SK-N-MC (cell line): Measurements from ENCODE around the gene UQCRH.
"Not testable (repeated sequence)": the region's sequence is repeated elsewhere in the genome, so short reads cannot be mapped to it uniquely, and the experiment has no call there.

Experiments used
- DNase-seq: peaks from one replicate; pipeline ENCODE4 v3.0.0-alpha.2; 2011; ENCODE audit warnings: low read depth, low spot score
- H3K27ac ChIP-seq: fragments of 200-600 bp; sonication (generic); 2 replicates; pipeline ENCODE4 v1.5.1; 2016; ENCODE audit warnings: mixed run types
- H3K36me3 ChIP-seq: fragments of 200-600 bp; sonication (generic); 2 replicates; pipeline ENCODE4 v1.6.1; 2017; ENCODE audit warnings: antibody characterized with exemption, low read length, mixed read lengths; ENCODE audit not compliant: insufficient read depth
- H3K4me3 ChIP-seq: fragments of 200-600 bp; sonication (generic); 2 replicates; pipeline ENCODE4 v1.5.1; 2016
- H3K9ac ChIP-seq: fragments of 200-600 bp; sonication (generic); 2 replicates; pipeline ENCODE4 v1.8.0; 2017; ENCODE audit warnings: mixed run types, mixed read lengths; ENCODE audit not compliant: insufficient read length
- H3K9me3 ChIP-seq: fragments of 200-600 bp; sonication (generic); 2 replicates; pipeline ENCODE4 v1.6.1; 2017; ENCODE audit warnings: low read depth, mild to moderate bottlenecking, antibody characterized with exemption, low read length, moderate library complexity, mixed read lengths
- EZH2 ChIP-seq: fragments of 200-600 bp; sonication (generic); IDR thresholded peaks from one replicate; pipeline ENCODE4 v1.6.1; 2017; ENCODE audit warnings: antibody characterized with exemption
- FOXP2 ChIP-seq: optimal IDR thresholded peaks from 2 replicates; pipeline ENCODE3; 2011; ENCODE audit warnings: mild to moderate bottlenecking, moderate library complexity; ENCODE audit not compliant: insufficient read depth; ENCODE audit errors: extremely low read length, control extremely low read depth
- POLR2AphosphoS5 ChIP-seq: IDR thresholded peaks from 2 replicates; pipeline ENCODE4 v1.6.1; 2012; ENCODE audit warnings: mild to moderate bottlenecking, low read depth, low read length, borderline replicate concordance

UQCRH gene

GRCh38 chr1:46342677-46343350 is 39.3 kb downstream of the UQCRH start:
- Histone ChIP-seq H3K4me3 (no peak overlapping the region), H3K27ac (no peak overlapping the region), H3K9me3 (no peaks in the 10 kb centered on the region), H3K9ac (no peak overlapping the region), H3K36me3 (peaks cover 39% of the 10 kb centered on the region)
- TF ChIP-seq POLR2AphosphoS5 (no peak), EZH2 (no peak), FOXP2 (no peak)
- DNase-seq, result no peak

GRCh38 chr1:46343351-46343695 is 39.8 kb downstream of the UQCRH start:
- H3K4me3 ChIP-seq, result no peak overlapping the region
- H3K36me3 ChIP-seq, result peaks cover 44% of the 10 kb centered on the region
- no peak for TF ChIP-seq EZH2
- TF ChIP-seq FOXP2, result no peak
- no peak for TF ChIP-seq POLR2AphosphoS5
- no peak for DNase-seq
- no peaks in the 10 kb centered on the region for H3K9me3 ChIP-seq
- H3K27ac ChIP-seq, result no peak overlapping the region
- no peak overlapping the region for H3K9ac ChIP-seq

GRCh38 chr1:46343705-46344104 is 40.2 kb downstream of the UQCRH start:
- Histone ChIP-seq H3K36me3 (peaks cover 45% of the 10 kb centered on the region), H3K9ac (no peak overlapping the region), H3K9me3 (no peaks in the 10 kb centered on the region), H3K27ac (no peak overlapping the region), H3K4me3 (no peak overlapping the region)
- no peak for DNase-seq
- TF ChIP-seq EZH2, result no peak
- no peak for TF ChIP-seq POLR2AphosphoS5
- no peak for TF ChIP-seq FOXP2

- Histone ChIP-seq H3K4me3 (no peak overlapping the region), H3K9ac (no peak overlapping the region), H3K9me3 (no peaks in the 10 kb centered on the region), H3K27ac (no peak overlapping the region), H3K36me3 (peaks cover 47% of the 10 kb centered on the region)
- TF ChIP-seq POLR2AphosphoS5, result no peak
- no peak for DNase-seq
Observed at GRCh38 chr1:46344481-46344880, 41.0 kb downstream of the UQCRH start.

GRCh38 chr1:46345281-46345680 is 41.8 kb downstream of the UQCRH start:
- no peak overlapping the region for H3K9ac ChIP-seq
- H3K36me3 ChIP-seq, result peaks cover 55% of the 10 kb centered on the region
- no peak overlapping the region for H3K27ac ChIP-seq
- no peaks in the 10 kb centered on the region for H3K9me3 ChIP-seq
- no peak for DNase-seq
- TF ChIP-seq FOXP2 (no peak), POLR2AphosphoS5 (no peak), EZH2 (no peak)
- no peak overlapping the region for H3K4me3 ChIP-seq

- Histone ChIP-seq H3K9me3 (no peaks in the 10 kb centered on the region), H3K36me3 (peaks cover 59% of the 10 kb centered on the region), H3K27ac (no peak overlapping the region), H3K9ac (no peak overlapping the region), H3K4me3 (no peak overlapping the region)
- no peak for TF ChIP-seq POLR2AphosphoS5
- no peak for DNase-seq
Observed at GRCh38 chr1:46352363-46352762, 48.9 kb downstream of the UQCRH start.

GRCh38 chr1:46355920-46356319 is 52.4 kb downstream of the UQCRH start:
- DNase-seq, H3K4me3 ChIP-seq, H3K27ac ChIP-seq, H3K9me3 ChIP-seq, H3K9ac ChIP-seq: not testable (repeated sequence)
- peaks cover 43% of the 10 kb centered on the region for H3K36me3 ChIP-seq

GRCh38 chr1:46362158-46362557 is 58.7 kb downstream of the UQCRH start:
- TF ChIP-seq EZH2, result no peak
- no peak for TF ChIP-seq FOXP2
- no peak for TF ChIP-seq POLR2AphosphoS5
- no peak overlapping the region for H3K27ac ChIP-seq
- DNase-seq, result no peak
- H3K9me3 ChIP-seq, result no peaks in the 10 kb centered on the region
- no peak overlapping the region for H3K4me3 ChIP-seq
- H3K9ac ChIP-seq, result no peak overlapping the region
- H3K36me3 ChIP-seq, result peaks cover 38% of the 10 kb centered on the region

- TF ChIP-seq FOXP2 (no peak), EZH2 (no peak), POLR2AphosphoS5 (no peak)
- Histone ChIP-seq H3K36me3 (peaks cover 37% of the 10 kb centered on the region), H3K9me3 (no peaks in the 10 kb centered on the region), H3K27ac (no peak overlapping the region), H3K4me3 (no peak overlapping the region), H3K9ac (no peak overlapping the region)
- DNase-seq, result no peak
Observed at GRCh38 chr1:46363121-46363520, 59.6 kb downstream of the UQCRH start.
